ENCODE measurements around the gene COL19A1. TPM values are rescaled to one million over a fixed set of nuclear protein-coding genes. Genes with fewer than 3 reads are reported as not detected.

The COL19A1 gene
- polyA plus RNA-seq, 2 donors, result 0.02 to 0.04 TPM

GRCh38 chr6:70157086-70157485 is 290.7 kb downstream of the COL19A1 start:
- Histone ChIP-seq H3K36me3 (ENCODE audit: control insufficient read depth in 2 of 2, insufficient read depth in 2 of 2, low read length in 1 of 2) (no peaks in the 10 kb centered on the region), H3K27ac (ENCODE audit: low read depth in 2 of 2, low read length in 1 of 2) (no peak overlapping the region), H3K4me1 (ENCODE audit: control insufficient read depth in 2 of 2, insufficient read depth in 2 of 2, low read length in 1 of 2) (no peaks in the 10 kb centered on the region), H3K9me3 (ENCODE audit: control insufficient read depth in 2 of 2, insufficient read depth in 1 of 2, low read depth in 1 of 2, low read length in 1 of 2) (no peaks in the 10 kb centered on the region), H3K4me3 (ENCODE audit: low read depth in 1 of 2, low read length in 2 of 2) (no peak overlapping the region), H3K27me3 (ENCODE audit: control insufficient read depth in 1 of 2, insufficient read depth in 2 of 2, low read length in 2 of 2) (no peaks in the 10 kb centered on the region)
- 30 to 42% methylated on average over 1 of the region's 1 CpG for WGBS, 2 donors

- no peaks in the 10 kb centered on the region for H3K36me3 ChIP-seq (ENCODE audit: control insufficient read depth in 2 of 2, insufficient read depth in 2 of 2, low read length in 1 of 2)
- H3K27me3 ChIP-seq (ENCODE audit: control insufficient read depth in 1 of 2, insufficient read depth in 2 of 2, low read length in 2 of 2), result no peaks in the 10 kb centered on the region
- H3K9me3 ChIP-seq (ENCODE audit: control insufficient read depth in 2 of 2, insufficient read depth in 1 of 2, low read depth in 1 of 2, low read length in 1 of 2), result no peaks in the 10 kb centered on the region
- H3K27ac ChIP-seq (ENCODE audit: low read depth in 2 of 2, low read length in 1 of 2), result no peak overlapping the region
- H3K4me3 ChIP-seq (ENCODE audit: low read depth in 1 of 2, low read length in 2 of 2), result no peak overlapping the region
- 24% methylated on average over 1 of the region's 1 CpG for WGBS, 2 donors
- H3K4me1 ChIP-seq (ENCODE audit: control insufficient read depth in 2 of 2, insufficient read depth in 2 of 2, low read length in 1 of 2), result no peaks in the 10 kb centered on the region
Observed at GRCh38 chr6:70160276-70160675, 293.9 kb downstream of the COL19A1 start.

- 79 to 80% methylated on average over 3 of the region's 3 CpGs for WGBS, 2 donors
- no peak overlapping the region for H3K4me3 ChIP-seq (ENCODE audit: low read depth in 1 of 2, low read length in 2 of 2)
- no peaks in the 10 kb centered on the region for H3K36me3 ChIP-seq (ENCODE audit: control insufficient read depth in 2 of 2, insufficient read depth in 2 of 2, low read length in 1 of 2)
- H3K27me3 ChIP-seq (ENCODE audit: control insufficient read depth in 1 of 2, insufficient read depth in 2 of 2, low read length in 2 of 2), result no peaks in the 10 kb centered on the region
- H3K9me3 ChIP-seq (ENCODE audit: control insufficient read depth in 2 of 2, insufficient read depth in 1 of 2, low read depth in 1 of 2, low read length in 1 of 2), result no peaks in the 10 kb centered on the region
- H3K27ac ChIP-seq (ENCODE audit: low read depth in 2 of 2, low read length in 1 of 2), result no peak overlapping the region
- H3K4me1 ChIP-seq (ENCODE audit: control insufficient read depth in 2 of 2, insufficient read depth in 2 of 2, low read length in 1 of 2), result no peaks in the 10 kb centered on the region
Observed at GRCh38 chr6:70162972-70163371, 296.6 kb downstream of the COL19A1 start.

GRCh38 chr6:70163795-70164194 is 297.4 kb downstream of the COL19A1 start:
- 96 to 97% methylated on average over 3 of the region's 3 CpGs for WGBS, 2 donors
- no peak overlapping the region for H3K4me3 ChIP-seq (ENCODE audit: low read depth in 1 of 2, low read length in 2 of 2)
- H3K27ac ChIP-seq (ENCODE audit: low read depth in 2 of 2, low read length in 1 of 2), result no peak overlapping the region
- H3K9me3 ChIP-seq (ENCODE audit: control insufficient read depth in 2 of 2, insufficient read depth in 1 of 2, low read depth in 1 of 2, low read length in 1 of 2), result no peaks in the 10 kb centered on the region
- no peaks in the 10 kb centered on the region for H3K36me3 ChIP-seq (ENCODE audit: control insufficient read depth in 2 of 2, insufficient read depth in 2 of 2, low read length in 1 of 2)
- no peaks in the 10 kb centered on the region for H3K27me3 ChIP-seq (ENCODE audit: control insufficient read depth in 1 of 2, insufficient read depth in 2 of 2, low read length in 2 of 2)
- no peaks in the 10 kb centered on the region for H3K4me1 ChIP-seq (ENCODE audit: control insufficient read depth in 2 of 2, insufficient read depth in 2 of 2, low read length in 1 of 2)

- Histone ChIP-seq H3K27ac (ENCODE audit: low read depth in 2 of 2, low read length in 1 of 2) (no peak overlapping the region), H3K4me1 (ENCODE audit: control insufficient read depth in 2 of 2, insufficient read depth in 2 of 2, low read length in 1 of 2) (no peaks in the 10 kb centered on the region), H3K27me3 (ENCODE audit: control insufficient read depth in 1 of 2, insufficient read depth in 2 of 2, low read length in 2 of 2) (no peaks in the 10 kb centered on the region), H3K9me3 (ENCODE audit: control insufficient read depth in 2 of 2, insufficient read depth in 1 of 2, low read depth in 1 of 2, low read length in 1 of 2) (no peaks in the 10 kb centered on the region), H3K36me3 (ENCODE audit: control insufficient read depth in 2 of 2, insufficient read depth in 2 of 2, low read length in 1 of 2) (no peaks in the 10 kb centered on the region), H3K4me3 (ENCODE audit: low read depth in 1 of 2, low read length in 2 of 2) (no peak overlapping the region)
- WGBS, 2 donors, result 53 to 65% methylated on average over 2 of the region's 2 CpGs
Observed at GRCh38 chr6:70164556-70164955, 298.2 kb downstream of the COL19A1 start.

- Histone ChIP-seq H3K36me3 (ENCODE audit: control insufficient read depth in 2 of 2, insufficient read depth in 2 of 2, low read length in 1 of 2) (no peaks in the 10 kb centered on the region), H3K4me1 (ENCODE audit: control insufficient read depth in 2 of 2, insufficient read depth in 2 of 2, low read length in 1 of 2) (no peaks in the 10 kb centered on the region), H3K27ac (ENCODE audit: low read depth in 2 of 2, low read length in 1 of 2) (no peak overlapping the region), H3K4me3 (ENCODE audit: low read depth in 1 of 2, low read length in 2 of 2) (no peak overlapping the region), H3K27me3 (ENCODE audit: control insufficient read depth in 1 of 2, insufficient read depth in 2 of 2, low read length in 2 of 2) (no peaks in the 10 kb centered on the region), H3K9me3 (ENCODE audit: control insufficient read depth in 2 of 2, insufficient read depth in 1 of 2, low read depth in 1 of 2, low read length in 1 of 2) (no peaks in the 10 kb centered on the region)
- WGBS, 2 donors, result 13 to 14% methylated on average over 24 of the region's 24 CpGs
Observed at GRCh38 chr6:70166088-70166958, 300.0 kb downstream of the COL19A1 start.

GRCh38 chr6:70168681-70169377 is 302.5 kb downstream of the COL19A1 start:
- Histone ChIP-seq H3K36me3 (ENCODE audit: control insufficient read depth in 2 of 2, insufficient read depth in 2 of 2, low read length in 1 of 2) (no peaks in the 10 kb centered on the region), H3K4me1 (ENCODE audit: control insufficient read depth in 2 of 2, insufficient read depth in 2 of 2, low read length in 1 of 2) (no peaks in the 10 kb centered on the region), H3K27ac (ENCODE audit: low read depth in 2 of 2, low read length in 1 of 2) (no peak overlapping the region), H3K27me3 (ENCODE audit: control insufficient read depth in 1 of 2, insufficient read depth in 2 of 2, low read length in 2 of 2) (no peaks in the 10 kb centered on the region), H3K4me3 (ENCODE audit: low read depth in 1 of 2, low read length in 2 of 2) (no peak overlapping the region), H3K9me3 (ENCODE audit: control insufficient read depth in 2 of 2, insufficient read depth in 1 of 2, low read depth in 1 of 2, low read length in 1 of 2) (no peaks in the 10 kb centered on the region)
- 73 to 74% methylated on average over 5 of the region's 5 CpGs for WGBS, 2 donors

- no peaks in the 10 kb centered on the region for H3K36me3 ChIP-seq (ENCODE audit: control insufficient read depth in 2 of 2, insufficient read depth in 2 of 2, low read length in 1 of 2)
- no peak overlapping the region for H3K4me3 ChIP-seq (ENCODE audit: low read depth in 1 of 2, low read length in 2 of 2)
- H3K9me3 ChIP-seq (ENCODE audit: control insufficient read depth in 2 of 2, insufficient read depth in 1 of 2, low read depth in 1 of 2, low read length in 1 of 2), result no peaks in the 10 kb centered on the region
- H3K4me1 ChIP-seq (ENCODE audit: control insufficient read depth in 2 of 2, insufficient read depth in 2 of 2, low read length in 1 of 2), result no peaks in the 10 kb centered on the region
- H3K27ac ChIP-seq (ENCODE audit: low read depth in 2 of 2, low read length in 1 of 2), result no peak overlapping the region
- no peaks in the 10 kb centered on the region for H3K27me3 ChIP-seq (ENCODE audit: control insufficient read depth in 1 of 2, insufficient read depth in 2 of 2, low read length in 2 of 2)
Observed at GRCh38 chr6:70171236-70171635, 304.9 kb downstream of the COL19A1 start.

- Histone ChIP-seq H3K36me3 (ENCODE audit: control insufficient read depth in 2 of 2, insufficient read depth in 2 of 2, low read length in 1 of 2) (no peaks in the 10 kb centered on the region), H3K27ac (ENCODE audit: low read depth in 2 of 2, low read length in 1 of 2) (no peak overlapping the region), H3K4me3 (ENCODE audit: low read depth in 1 of 2, low read length in 2 of 2) (no peak overlapping the region), H3K9me3 (ENCODE audit: control insufficient read depth in 2 of 2, insufficient read depth in 1 of 2, low read depth in 1 of 2, low read length in 1 of 2) (no peaks in the 10 kb centered on the region), H3K27me3 (ENCODE audit: control insufficient read depth in 1 of 2, insufficient read depth in 2 of 2, low read length in 2 of 2) (no peaks in the 10 kb centered on the region), H3K4me1 (ENCODE audit: control insufficient read depth in 2 of 2, insufficient read depth in 2 of 2, low read length in 1 of 2) (no peaks in the 10 kb centered on the region)
- 53 to 57% methylated on average over 2 of the region's 2 CpGs for WGBS, 2 donors
Observed at GRCh38 chr6:70172252-70172651, 305.9 kb downstream of the COL19A1 start.

All from esophagus (tissue), 2 donors.